OCI-LY7 (cell line): ENCODE data around the gene RLF.

ENCODE experiments used
- EZH2phosphoT487 ChIP-seq: fragments of 200-600 bp; sonication (generic); IDR thresholded peaks from 2 replicates; pipeline ENCODE4 v1.6.1; 2018; ENCODE audit warnings: low read depth, borderline replicate concordance, mild to moderate bottlenecking, mixed run types, antibody characterized with exemption, low read length, moderate library complexity, mixed read lengths
- TF ChIP-seq, protein P1 (sequence below): fragments of 200-600 bp; sonication (generic); conservative IDR thresholded peaks from 2 replicates; pipeline ENCODE4 v1.5.1; 2014; ENCODE audit warnings: mild to moderate bottlenecking, antibody characterized with exemption, low read length, moderate library complexity, mixed read lengths

GRCh38 chr1:40243351-40243750, 82.2 kb downstream of the RLF start:
- TF ChIP-seq, protein P1, sequence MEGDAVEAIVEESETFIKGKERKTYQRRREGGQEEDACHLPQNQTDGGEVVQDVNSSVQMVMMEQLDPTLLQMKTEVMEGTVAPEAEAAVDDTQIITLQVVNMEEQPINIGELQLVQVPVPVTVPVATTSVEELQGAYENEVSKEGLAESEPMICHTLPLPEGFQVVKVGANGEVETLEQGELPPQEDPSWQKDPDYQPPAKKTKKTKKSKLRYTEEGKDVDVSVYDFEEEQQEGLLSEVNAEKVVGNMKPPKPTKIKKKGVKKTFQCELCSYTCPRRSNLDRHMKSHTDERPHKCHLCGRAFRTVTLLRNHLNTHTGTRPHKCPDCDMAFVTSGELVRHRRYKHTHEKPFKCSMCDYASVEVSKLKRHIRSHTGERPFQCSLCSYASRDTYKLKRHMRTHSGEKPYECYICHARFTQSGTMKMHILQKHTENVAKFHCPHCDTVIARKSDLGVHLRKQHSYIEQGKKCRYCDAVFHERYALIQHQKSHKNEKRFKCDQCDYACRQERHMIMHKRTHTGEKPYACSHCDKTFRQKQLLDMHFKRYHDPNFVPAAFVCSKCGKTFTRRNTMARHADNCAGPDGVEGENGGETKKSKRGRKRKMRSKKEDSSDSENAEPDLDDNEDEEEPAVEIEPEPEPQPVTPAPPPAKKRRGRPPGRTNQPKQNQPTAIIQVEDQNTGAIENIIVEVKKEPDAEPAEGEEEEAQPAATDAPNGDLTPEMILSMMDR, result no peak
- no peak for TF ChIP-seq EZH2phosphoT487
